ENCODE measurements around the gene ABHD17C.

Gene ABHD17C

GRCh38 chr15:80669663-80670273, 25.3 kb upstream of the ABHD17C start:
- no peaks in the 10 kb centered on the region for H3K27me3 ChIP-seq (ENCODE audit: control insufficient read depth, insufficient read depth, low read length)
- no peak overlapping the region for H3K9ac ChIP-seq (ENCODE audit: low read depth, low read length)
- peaks cover 4% of the 10 kb centered on the region for H3K4me1 ChIP-seq (ENCODE audit: control insufficient read depth, insufficient read depth, low read length)
- H3K36me3 ChIP-seq (ENCODE audit: insufficient read depth, low read length), result no peaks in the 10 kb centered on the region
- no peaks in the 10 kb centered on the region for H3K9me3 ChIP-seq (replicated peaks; ENCODE audit: low read length)
- H3K4me2 ChIP-seq (ENCODE audit: low read length), result no peak overlapping the region
- no peak overlapping the region for H3K4me3 ChIP-seq (ENCODE audit: low read length)

GRCh38 chr15:80673561-80674244, 21.4 kb upstream of the ABHD17C start:
- Histone ChIP-seq H3K4me2 (ENCODE audit: low read length) (no peak overlapping the region), H3K4me3 (ENCODE audit: low read length) (no peak overlapping the region), H3K4me1 (ENCODE audit: control insufficient read depth, insufficient read depth, low read length) (peaks cover 4% of the 10 kb centered on the region), H3K9me3 (replicated peaks; ENCODE audit: low read length) (no peaks in the 10 kb centered on the region), H3K36me3 (ENCODE audit: insufficient read depth, low read length) (no peaks in the 10 kb centered on the region), H3K27me3 (ENCODE audit: control insufficient read depth, insufficient read depth, low read length) (no peaks in the 10 kb centered on the region), H3K9ac (ENCODE audit: low read depth, low read length) (no peak overlapping the region)

- Histone ChIP-seq H3K4me2 (ENCODE audit: low read length) (no peak overlapping the region), H3K4me3 (ENCODE audit: low read length) (no peak overlapping the region), H3K36me3 (ENCODE audit: insufficient read depth, low read length) (no peaks in the 10 kb centered on the region), H3K9me3 (replicated peaks; ENCODE audit: low read length) (no peaks in the 10 kb centered on the region), H3K27me3 (ENCODE audit: control insufficient read depth, insufficient read depth, low read length) (no peaks in the 10 kb centered on the region), H3K4me1 (ENCODE audit: control insufficient read depth, insufficient read depth, low read length) (peaks cover 4% of the 10 kb centered on the region), H3K9ac (ENCODE audit: low read depth, low read length) (no peak overlapping the region)
Measured at GRCh38 chr15:80674245-80674614, 20.9 kb upstream of the ABHD17C start.

GRCh38 chr15:80677041-80677440, 18.1 kb upstream of the ABHD17C start:
- no peaks in the 10 kb centered on the region for H3K9me3 ChIP-seq (replicated peaks; ENCODE audit: low read length)
- H3K36me3 ChIP-seq (ENCODE audit: insufficient read depth, low read length), result no peaks in the 10 kb centered on the region
- no peaks in the 10 kb centered on the region for H3K4me1 ChIP-seq (ENCODE audit: control insufficient read depth, insufficient read depth, low read length)
- no peak overlapping the region for H3K9ac ChIP-seq (ENCODE audit: low read depth, low read length)
- H3K27me3 ChIP-seq (ENCODE audit: control insufficient read depth, insufficient read depth, low read length), result peaks cover 11% of the 10 kb centered on the region
- H3K4me2 ChIP-seq (ENCODE audit: low read length), result no peak overlapping the region
- no peak overlapping the region for H3K4me3 ChIP-seq (ENCODE audit: low read length)

- Histone ChIP-seq H3K9me3 (replicated peaks; ENCODE audit: low read length) (no peaks in the 10 kb centered on the region), H3K27me3 (ENCODE audit: control insufficient read depth, insufficient read depth, low read length) (peaks cover 12% of the 10 kb centered on the region), H3K9ac (ENCODE audit: low read depth, low read length) (no peak overlapping the region), H3K4me3 (ENCODE audit: low read length) (no peak overlapping the region), H3K4me1 (ENCODE audit: control insufficient read depth, insufficient read depth, low read length) (no peaks in the 10 kb centered on the region), H3K36me3 (ENCODE audit: insufficient read depth, low read length) (no peaks in the 10 kb centered on the region), H3K4me2 (ENCODE audit: low read length) (no peak overlapping the region)
Measured at GRCh38 chr15:80679167-80679803, 15.8 kb upstream of the ABHD17C start.

GRCh38 chr15:80679804-80680175, 15.3 kb upstream of the ABHD17C start:
- H3K4me1 ChIP-seq (ENCODE audit: control insufficient read depth, insufficient read depth, low read length), result no peaks in the 10 kb centered on the region
- no peak overlapping the region for H3K4me2 ChIP-seq (ENCODE audit: low read length)
- no peaks in the 10 kb centered on the region for H3K36me3 ChIP-seq (ENCODE audit: insufficient read depth, low read length)
- peaks cover 12% of the 10 kb centered on the region for H3K27me3 ChIP-seq (ENCODE audit: control insufficient read depth, insufficient read depth, low read length)
- no peaks in the 10 kb centered on the region for H3K9me3 ChIP-seq (replicated peaks; ENCODE audit: low read length)
- no peak overlapping the region for H3K9ac ChIP-seq (ENCODE audit: low read depth, low read length)
- no peak overlapping the region for H3K4me3 ChIP-seq (ENCODE audit: low read length)

- H3K36me3 ChIP-seq (ENCODE audit: insufficient read depth, low read length), result no peaks in the 10 kb centered on the region
- H3K4me1 ChIP-seq (ENCODE audit: control insufficient read depth, insufficient read depth, low read length), result no peaks in the 10 kb centered on the region
- H3K9ac ChIP-seq (ENCODE audit: low read depth, low read length), result no peak overlapping the region
- no peak overlapping the region for H3K4me2 ChIP-seq (ENCODE audit: low read length)
- no peak overlapping the region for H3K4me3 ChIP-seq (ENCODE audit: low read length)
- H3K27me3 ChIP-seq (ENCODE audit: control insufficient read depth, insufficient read depth, low read length), result peaks cover 12% of the 10 kb centered on the region
- H3K9me3 ChIP-seq (replicated peaks; ENCODE audit: low read length), result no peaks in the 10 kb centered on the region
Measured at GRCh38 chr15:80682201-80682600, 12.9 kb upstream of the ABHD17C start.

GRCh38 chr15:80684697-80685096, 10.4 kb upstream of the ABHD17C start:
- H3K9ac ChIP-seq (ENCODE audit: low read depth, low read length), result no peak overlapping the region
- no peaks in the 10 kb centered on the region for H3K36me3 ChIP-seq (ENCODE audit: insufficient read depth, low read length)
- no peaks in the 10 kb centered on the region for H3K9me3 ChIP-seq (replicated peaks; ENCODE audit: low read length)
- H3K4me2 ChIP-seq (ENCODE audit: low read length), result no peak overlapping the region
- H3K27me3 ChIP-seq (ENCODE audit: control insufficient read depth, insufficient read depth, low read length), result peaks cover 12% of the 10 kb centered on the region
- no peaks in the 10 kb centered on the region for H3K4me1 ChIP-seq (ENCODE audit: control insufficient read depth, insufficient read depth, low read length)
- no peak overlapping the region for H3K4me3 ChIP-seq (ENCODE audit: low read length)

GRCh38 chr15:80685628-80686027, 9.5 kb upstream of the ABHD17C start:
- H3K9me3 ChIP-seq (replicated peaks; ENCODE audit: low read length), result no peaks in the 10 kb centered on the region
- peaks cover 12% of the 10 kb centered on the region for H3K27me3 ChIP-seq (ENCODE audit: control insufficient read depth, insufficient read depth, low read length)
- no peak overlapping the region for H3K4me2 ChIP-seq (ENCODE audit: low read length)
- no peak overlapping the region for H3K4me3 ChIP-seq (ENCODE audit: low read length)
- H3K4me1 ChIP-seq (ENCODE audit: control insufficient read depth, insufficient read depth, low read length), result no peaks in the 10 kb centered on the region
- H3K9ac ChIP-seq (ENCODE audit: low read depth, low read length), result no peak overlapping the region
- H3K36me3 ChIP-seq (ENCODE audit: insufficient read depth, low read length), result no peaks in the 10 kb centered on the region

GRCh38 chr15:80689294-80689693, 5.8 kb upstream of the ABHD17C start:
- Histone ChIP-seq H3K4me3 (ENCODE audit: low read length) (no peak overlapping the region), H3K4me2 (ENCODE audit: low read length) (no peak overlapping the region), H3K36me3 (ENCODE audit: insufficient read depth, low read length) (no peaks in the 10 kb centered on the region), H3K4me1 (ENCODE audit: control insufficient read depth, insufficient read depth, low read length) (peaks cover 6% of the 10 kb centered on the region), H3K27me3 (ENCODE audit: control insufficient read depth, insufficient read depth, low read length) (no peaks in the 10 kb centered on the region), H3K9me3 (replicated peaks; ENCODE audit: low read length) (no peaks in the 10 kb centered on the region), H3K9ac (ENCODE audit: low read depth, low read length) (no peak overlapping the region)

GRCh38 chr15:80689716-80690115, 5.4 kb upstream of the ABHD17C start:
- H3K4me2 ChIP-seq (ENCODE audit: low read length), result no peak overlapping the region
- H3K4me1 ChIP-seq (ENCODE audit: control insufficient read depth, insufficient read depth, low read length), result peaks cover 8% of the 10 kb centered on the region
- H3K27me3 ChIP-seq (ENCODE audit: control insufficient read depth, insufficient read depth, low read length), result no peaks in the 10 kb centered on the region
- no peak overlapping the region for H3K4me3 ChIP-seq (ENCODE audit: low read length)
- H3K9me3 ChIP-seq (replicated peaks; ENCODE audit: low read length), result no peaks in the 10 kb centered on the region
- no peak overlapping the region for H3K9ac ChIP-seq (ENCODE audit: low read depth, low read length)
- no peaks in the 10 kb centered on the region for H3K36me3 ChIP-seq (ENCODE audit: insufficient read depth, low read length)

GRCh38 chr15:80691575-80691974, 3.5 kb upstream of the ABHD17C start:
- H3K27me3 ChIP-seq (ENCODE audit: control insufficient read depth, insufficient read depth, low read length), result no peaks in the 10 kb centered on the region
- peaks cover 14% of the 10 kb centered on the region for H3K4me1 ChIP-seq (ENCODE audit: control insufficient read depth, insufficient read depth, low read length)
- H3K4me3 ChIP-seq (ENCODE audit: low read length), result no peak overlapping the region
- no peak overlapping the region for H3K4me2 ChIP-seq (ENCODE audit: low read length)
- H3K9me3 ChIP-seq (replicated peaks; ENCODE audit: low read length), result no peaks in the 10 kb centered on the region
- no peaks in the 10 kb centered on the region for H3K36me3 ChIP-seq (ENCODE audit: insufficient read depth, low read length)
- H3K9ac ChIP-seq (ENCODE audit: low read depth, low read length), result no peak overlapping the region
